GM13977 (cell line): ENCODE measurements around the gene ARPC2.

Experiments
- DNase-seq: peaks from one replicate; pipeline ENCODE4 v3.0.0; 2012; ENCODE audit warnings: low spot score
- in situ Hi-C: fragments of 300-500 bp; cut with MboI; formaldehyde crosslinking; loops from one replicate; pipeline ENCODE4 v1.12.0; 2022; ENCODE audit warnings: low sequenced_read_pairs, low pct_unique_long_range_greater_than_20kb, mixed read lengths, inconsistent platforms; ENCODE audit not compliant: unreplicated experiment
- TF ChIP-seq, protein P1 (sequence below): IDR thresholded peaks from 2 replicates; pipeline ENCODE4 v1.5.1; 2012; ENCODE audit warnings: mild to moderate bottlenecking, control low read depth; ENCODE audit not compliant: insufficient read depth; ENCODE audit errors: extremely low read depth, missing control alignments

Gene ARPC2

GRCh38 chr2:218276986-218277755 is 60.2 kb downstream of the ARPC2 start:
- no peak for DNase-seq
- in situ Hi-C loops: loop anchor here (25.0 kb wide), 1 partner anchor 385 kb away; the partner anchor contains the start of genes BCS1L, RNF25, STK36 and ZNF142
- TF ChIP-seq, protein P1, sequence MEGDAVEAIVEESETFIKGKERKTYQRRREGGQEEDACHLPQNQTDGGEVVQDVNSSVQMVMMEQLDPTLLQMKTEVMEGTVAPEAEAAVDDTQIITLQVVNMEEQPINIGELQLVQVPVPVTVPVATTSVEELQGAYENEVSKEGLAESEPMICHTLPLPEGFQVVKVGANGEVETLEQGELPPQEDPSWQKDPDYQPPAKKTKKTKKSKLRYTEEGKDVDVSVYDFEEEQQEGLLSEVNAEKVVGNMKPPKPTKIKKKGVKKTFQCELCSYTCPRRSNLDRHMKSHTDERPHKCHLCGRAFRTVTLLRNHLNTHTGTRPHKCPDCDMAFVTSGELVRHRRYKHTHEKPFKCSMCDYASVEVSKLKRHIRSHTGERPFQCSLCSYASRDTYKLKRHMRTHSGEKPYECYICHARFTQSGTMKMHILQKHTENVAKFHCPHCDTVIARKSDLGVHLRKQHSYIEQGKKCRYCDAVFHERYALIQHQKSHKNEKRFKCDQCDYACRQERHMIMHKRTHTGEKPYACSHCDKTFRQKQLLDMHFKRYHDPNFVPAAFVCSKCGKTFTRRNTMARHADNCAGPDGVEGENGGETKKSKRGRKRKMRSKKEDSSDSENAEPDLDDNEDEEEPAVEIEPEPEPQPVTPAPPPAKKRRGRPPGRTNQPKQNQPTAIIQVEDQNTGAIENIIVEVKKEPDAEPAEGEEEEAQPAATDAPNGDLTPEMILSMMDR: no peak

DNA sequence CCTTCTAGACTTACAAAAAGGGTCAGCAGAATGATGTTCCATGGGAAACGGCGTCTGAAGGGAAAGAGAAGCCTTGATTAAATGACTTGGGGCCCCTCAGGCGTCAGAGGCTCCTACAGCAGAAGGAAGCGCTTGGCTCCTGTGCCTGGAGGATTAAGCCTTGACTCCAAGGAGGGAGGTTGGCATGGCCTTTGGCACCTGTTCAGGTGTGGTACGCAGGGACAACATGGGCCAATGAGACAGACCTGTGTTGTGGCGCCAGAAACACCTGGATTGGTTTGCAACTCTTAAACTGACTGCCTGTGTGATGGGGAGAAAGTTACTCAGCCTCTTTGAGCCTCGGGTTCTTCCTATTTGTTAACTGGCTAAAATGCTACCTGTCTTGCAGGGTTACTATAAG is 60.9 kb downstream of the ARPC2 start:
- in situ Hi-C loops: loop anchor here (25.0 kb wide), 1 partner anchor 384 kb away; the partner anchor contains the start of genes BCS1L, RNF25, STK36 and ZNF142
- TF ChIP-seq, protein P1: no peak
- DNase-seq: no peak

- TF ChIP-seq, protein P1: no peak
- in situ Hi-C loops: loop anchor here (25.0 kb wide), 1 partner anchor 384 kb away; the partner anchor contains the start of genes BCS1L, RNF25, STK36 and ZNF142
Observed at GRCh38 chr2:218278531-218279360, 61.8 kb downstream of the ARPC2 start.

DNA sequence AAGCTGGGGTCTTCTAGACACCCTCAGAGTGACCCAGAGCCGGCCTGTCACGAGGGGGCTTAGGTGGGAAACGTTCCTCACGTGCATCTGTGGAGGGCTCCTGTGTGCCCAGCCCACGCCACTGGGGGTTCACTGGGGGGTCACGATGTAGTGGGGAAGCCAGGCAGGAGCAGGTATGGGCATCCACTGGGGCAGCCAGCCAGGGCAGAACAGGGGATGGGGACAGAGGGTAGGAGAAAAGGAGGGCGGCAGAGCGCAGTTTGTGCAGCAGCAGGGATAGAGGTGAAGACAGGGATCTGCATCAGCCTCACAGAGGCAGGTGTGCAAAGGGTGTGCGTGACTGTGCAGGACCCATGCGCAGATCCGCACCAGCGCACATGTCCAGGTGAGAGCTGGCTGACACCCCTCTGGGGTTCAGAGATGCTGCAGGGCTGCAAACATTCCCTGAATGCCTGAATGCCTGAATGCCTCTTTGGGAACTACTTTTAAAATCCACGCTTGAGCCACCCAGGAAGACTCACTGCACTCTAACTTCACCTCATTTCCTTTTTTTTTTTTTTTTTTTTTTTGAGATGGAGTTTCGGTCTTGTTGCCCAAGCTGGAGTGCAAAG is 63.4 kb downstream of the ARPC2 start:
- no peak for DNase-seq
- in situ Hi-C loops: loop anchor here (25.0 kb wide), 1 partner anchor 382 kb away; the partner anchor contains the start of genes BCS1L, RNF25, STK36 and ZNF142
- TF ChIP-seq, protein P1: no peak

More at GRCh38 chr2:218278531-218279360, 61.8 kb downstream of the ARPC2 start:
- no peak for DNase-seq

GRCh38 chr2:218281449-218281848 is 64.5 kb downstream of the ARPC2 start:
- in situ Hi-C loops: loop anchor here (25.0 kb wide), 1 partner anchor 381 kb away; the partner anchor contains the start of genes BCS1L, RNF25, STK36 and ZNF142
- TF ChIP-seq, protein P1: no peak

DNA sequence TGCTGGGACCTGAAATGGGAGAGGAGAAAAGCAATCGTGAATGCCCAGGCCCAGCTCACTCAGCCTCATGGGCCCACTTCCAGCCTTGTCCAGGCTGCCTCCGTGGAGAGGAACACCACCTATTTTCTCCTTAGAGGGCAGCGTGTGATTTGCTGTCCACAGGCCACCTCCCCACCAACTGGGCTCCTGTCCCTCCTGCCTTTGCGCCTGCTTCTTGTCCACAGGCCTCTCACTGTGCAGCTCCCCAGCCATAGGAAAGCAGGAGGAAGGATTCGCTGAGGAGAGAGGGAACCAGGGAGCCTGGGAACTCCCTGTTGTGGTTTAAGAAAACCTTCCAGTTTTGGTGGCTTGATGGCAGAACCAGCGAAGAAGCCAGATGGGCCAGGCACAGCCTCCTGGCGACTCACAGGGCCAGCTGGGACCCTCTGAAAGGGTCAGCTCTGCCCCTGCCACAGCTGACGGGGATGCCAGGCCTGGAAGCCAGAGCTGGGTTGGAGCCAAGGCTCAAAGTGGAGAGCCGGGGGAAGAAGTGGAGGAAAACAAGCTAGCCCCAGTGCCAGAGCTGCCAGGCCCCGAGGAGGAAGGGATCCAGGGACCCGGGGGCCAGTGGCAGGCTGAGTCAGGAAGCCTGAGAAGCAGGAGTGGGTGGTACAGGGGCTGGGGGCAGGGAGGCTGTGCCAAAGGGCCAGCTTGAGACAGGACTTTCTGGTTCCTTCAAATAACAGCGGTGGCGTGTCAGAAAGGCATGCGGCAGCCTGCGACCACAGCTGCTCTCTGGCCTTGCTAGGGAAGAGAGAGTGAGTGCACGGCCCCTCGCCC is 65.4 kb downstream of the ARPC2 start:
- in situ Hi-C loops: loop anchor here (25.0 kb wide), 1 partner anchor 380 kb away; the partner anchor contains the start of genes BCS1L, RNF25, STK36 and ZNF142

More at GRCh38 chr2:218281449-218281848, 64.5 kb downstream of the ARPC2 start:
- DNase-seq: no peak

More for the DNA sequence above, 65.4 kb downstream of the ARPC2 start:
- DNase-seq: no peak
- TF ChIP-seq, protein P1: no peak
